Right renal pelvis (tissue), 4 donors: ENCODE measurements around the gene CLCNKA. TPM values are rescaled to one million over a fixed set of nuclear protein-coding genes. Genes with fewer than 3 reads are reported as not detected.
"Not testable (repeated sequence)": the region's sequence is repeated elsewhere in the genome, so short reads cannot be mapped to it uniquely, and the experiment has no call there.

ENCODE experiments used
- DNase-seq, 4 donors: peaks; one replicate each; pipeline ENCODE4 v3.0.0-alpha.2; 2013; ENCODE audit warnings: low read depth in 4 of 4, low spot score in 3 of 4, missing footprints in 1 of 4
- polyA plus RNA-seq, 4 donors: library from polyadenylated mRNA; unstranded; fragments of 120-200 nt; gene quantifications; one replicate each; pipeline ENCODE4 v1.2.1, GENCODE V29; 2013; ENCODE audit not compliant: insufficient read length in 4 of 4

The CLCNKA gene
- 10 to 100 TPM; 15.6 to 26.9 (median 18.3) TPM for polyA plus RNA-seq

DNA sequence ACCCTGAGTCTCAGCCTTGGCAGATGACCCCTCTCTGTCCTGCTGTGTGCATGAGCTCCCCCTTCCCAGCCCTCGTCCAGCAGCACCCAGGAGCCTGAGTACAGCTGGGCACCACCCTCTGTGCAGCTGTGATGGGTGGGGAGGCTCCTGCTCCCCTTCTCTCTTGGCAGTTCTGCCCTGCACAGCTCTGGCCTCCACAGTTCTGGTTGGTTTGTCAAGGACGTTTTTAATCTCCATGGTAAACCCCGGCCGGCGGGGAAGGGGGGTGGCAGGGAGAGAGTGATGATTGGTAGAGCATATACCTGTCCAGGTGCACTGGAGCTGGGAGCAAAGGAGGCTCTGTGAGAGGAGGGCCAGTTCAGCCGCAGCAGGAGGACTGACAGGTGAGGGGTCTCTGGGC, at the start of gene CLCNKA:
Gene CLCNKA, plus strand, starts transcription at position 356 of the 400 bp plus-strand sequence. CDS start 584 bp downstream, outside the sequence.
- no peak for DNase-seq

DNA sequence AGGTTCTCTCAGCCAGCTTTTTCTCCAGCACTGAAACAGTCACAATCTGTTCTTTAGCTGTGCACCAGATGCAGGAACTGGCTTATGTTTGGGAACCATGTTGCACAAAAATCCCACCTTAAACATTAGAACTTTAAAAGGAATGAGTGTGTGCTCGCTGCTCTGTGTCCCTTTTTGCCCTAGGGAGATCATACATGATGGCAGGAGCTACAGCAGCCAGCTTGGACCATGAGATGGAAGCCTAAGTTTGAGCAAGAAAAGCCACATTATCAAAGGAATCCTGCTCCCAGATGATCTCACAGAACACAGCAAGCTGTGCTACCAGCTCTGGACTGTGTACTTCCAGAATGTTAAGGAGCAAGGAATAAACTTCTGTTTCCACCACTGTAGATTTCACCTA, 49.4 kb upstream of the CLCNKA start:
- DNase-seq, result no peak

DNA sequence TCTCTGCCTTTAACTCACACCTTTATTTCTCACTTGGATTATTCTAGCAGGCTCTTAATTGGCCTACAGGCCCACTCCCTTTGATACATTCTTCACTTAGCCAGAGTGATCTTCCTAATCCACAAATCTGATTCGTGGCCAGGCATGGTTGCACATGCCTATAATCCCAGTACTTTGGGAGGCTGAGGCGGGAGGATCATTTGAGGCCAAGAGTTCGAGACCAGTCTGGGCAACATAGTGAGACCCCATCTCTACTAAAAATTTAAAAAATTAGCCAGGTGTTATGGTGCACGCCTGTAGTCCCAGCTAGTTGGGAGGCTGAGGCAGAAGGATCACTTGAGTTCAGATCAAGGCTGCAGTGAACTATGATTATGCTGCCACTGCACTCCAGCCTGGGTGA, 48.1 kb upstream of the CLCNKA start:
- no peak for DNase-seq

DNA sequence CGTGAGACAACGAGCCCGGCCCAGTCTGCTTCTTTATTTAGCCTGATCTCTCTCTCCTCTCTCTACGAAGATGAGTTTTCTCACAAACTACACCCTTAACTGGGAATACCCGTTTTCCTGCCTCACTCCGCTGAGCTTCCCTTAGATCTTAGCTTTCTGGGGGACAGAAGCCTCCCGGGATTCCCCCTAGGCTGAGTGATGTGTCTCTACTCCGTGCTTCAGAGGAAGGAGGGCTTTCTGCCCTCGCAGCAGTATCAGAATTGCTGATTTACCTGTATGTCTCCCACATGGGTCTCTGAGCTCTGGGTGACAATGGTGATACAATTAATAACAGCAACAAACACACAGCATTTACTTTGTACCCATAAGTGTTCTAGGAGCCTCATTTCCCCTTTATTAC, 47.0 kb upstream of the CLCNKA start:
- DNase-seq, result no peak

DNA sequence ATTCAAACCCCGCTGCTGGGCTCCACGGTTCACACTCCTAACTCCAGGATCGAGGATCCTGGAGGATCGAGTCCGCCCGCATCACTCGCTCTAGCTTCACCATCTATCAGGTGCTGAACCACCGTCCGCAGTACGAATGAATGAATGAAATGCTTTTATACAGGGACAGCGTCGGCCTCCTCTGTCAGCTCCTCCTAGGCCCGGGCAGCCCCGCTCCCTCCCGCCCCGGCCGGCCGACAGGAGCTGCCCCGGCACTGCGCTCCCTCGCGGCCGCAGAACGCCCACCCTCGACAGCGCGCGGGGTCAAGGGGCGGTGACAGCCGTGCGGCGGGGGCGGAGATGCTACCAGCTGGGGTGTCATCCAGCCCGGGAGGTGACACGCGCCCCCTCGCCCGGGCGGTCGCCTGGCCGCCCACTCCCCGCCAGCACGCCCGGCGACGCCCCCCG, 46.5 kb upstream of the CLCNKA start:
- DNase-seq, result no peak

DNA sequence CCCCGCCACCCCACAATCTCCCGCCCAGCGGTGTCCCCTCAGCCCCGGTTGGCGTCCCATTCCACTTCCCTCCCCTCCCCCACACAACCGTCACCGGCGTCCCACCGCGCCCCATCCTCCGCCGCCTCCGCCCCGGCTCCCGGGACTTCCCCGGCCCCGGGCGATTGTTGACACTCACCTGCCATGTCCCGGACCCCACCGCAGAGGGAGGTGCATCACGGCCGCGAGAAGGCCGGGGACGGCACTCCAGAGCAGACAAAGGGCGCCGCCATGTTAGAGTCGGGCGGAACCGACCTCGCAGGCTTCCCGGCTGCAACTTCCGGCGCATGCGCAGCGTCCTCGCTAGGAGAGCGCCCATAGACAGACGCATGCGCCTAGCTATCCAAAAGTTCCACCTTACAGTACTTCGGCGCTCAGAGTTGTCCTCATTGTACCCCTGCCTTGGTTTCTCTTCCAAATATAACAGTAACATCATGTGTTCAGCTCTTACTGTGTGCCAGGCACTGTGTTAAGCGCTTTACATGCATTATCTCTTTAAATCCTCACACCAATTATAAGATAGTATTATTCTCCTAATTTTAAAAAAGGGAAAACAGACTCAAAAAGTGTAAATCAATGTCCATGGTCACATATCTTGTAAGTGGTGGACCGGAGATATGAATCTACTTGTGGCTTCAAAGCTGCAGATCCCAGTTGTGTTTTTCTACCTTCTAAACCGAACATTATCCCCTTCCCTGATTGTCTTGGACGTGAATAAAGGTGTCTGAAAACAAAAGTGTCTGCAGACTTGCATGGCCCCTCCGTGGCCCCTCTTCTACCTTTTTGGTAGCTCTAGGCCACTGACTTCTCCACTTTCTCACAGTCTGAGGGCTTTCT, 45.8 kb upstream of the CLCNKA start, which contains the start of gene ZBTB17:
Gene ZBTB17, minus strand, starts transcription at position 297 of the 876 bp plus-strand sequence. CDS start 27,606 bp downstream, outside the sequence.
- DNase-seq, result peak; percentile 84 to 93 (median 86)

DNA sequence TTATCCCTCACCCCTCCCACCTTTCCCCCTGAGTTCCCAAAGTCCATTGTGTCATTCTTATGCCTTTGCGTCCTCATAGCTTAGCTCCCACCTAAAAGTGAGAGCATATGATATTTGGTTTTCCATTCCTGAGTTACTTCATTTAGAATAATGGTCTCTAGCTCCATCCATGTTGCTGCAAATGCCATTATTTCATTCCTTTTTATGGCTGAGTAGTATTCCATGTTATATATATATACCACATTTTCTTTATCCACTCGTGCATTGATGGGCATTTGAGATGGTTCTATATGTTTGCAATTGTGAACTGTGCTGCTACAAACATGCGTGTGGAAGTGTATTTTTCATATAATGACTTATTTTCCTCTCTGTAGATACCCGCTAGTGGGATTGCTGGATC, 43.9 kb upstream of the CLCNKA start:
- not testable (repeated sequence) for DNase-seq

DNA sequence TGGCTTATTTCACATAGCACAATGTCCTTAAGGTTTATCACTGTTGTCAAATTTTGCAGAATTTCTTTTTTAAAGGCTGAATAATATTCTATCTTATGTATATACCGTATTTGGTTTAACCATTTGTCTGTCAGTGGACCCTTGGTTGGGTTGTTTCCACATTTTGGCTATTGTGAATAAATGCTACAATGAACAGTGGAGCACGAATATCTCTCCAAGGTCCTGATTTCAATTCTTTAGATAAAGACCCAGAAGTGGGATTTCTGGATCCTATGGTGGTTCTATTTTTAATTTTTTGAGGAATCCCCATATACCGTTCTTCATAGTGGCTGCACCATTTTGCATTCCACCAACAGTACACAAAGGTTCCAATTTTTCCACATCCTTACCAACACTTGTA, 40.2 kb upstream of the CLCNKA start:
- DNase-seq, result no peak

DNA sequence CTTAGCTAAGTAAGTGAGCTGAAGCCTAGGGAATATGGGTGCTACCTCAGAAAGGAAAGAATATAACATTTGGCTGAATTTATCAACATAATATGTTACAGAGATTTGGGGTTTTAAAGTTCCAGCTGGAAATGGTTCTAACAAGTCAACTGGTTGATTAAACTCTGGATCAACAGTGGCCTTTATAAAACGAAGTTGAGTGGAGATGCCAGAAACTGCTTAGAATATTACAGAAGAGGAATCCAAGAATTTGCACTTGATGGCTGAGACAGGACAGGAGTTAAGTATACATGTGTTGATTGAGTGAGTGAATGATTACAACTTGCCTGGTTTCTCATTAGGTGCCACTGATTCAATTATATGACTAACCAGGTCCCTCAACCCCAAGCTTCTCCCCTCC, 38.6 kb upstream of the CLCNKA start:
- no peak for DNase-seq

DNA sequence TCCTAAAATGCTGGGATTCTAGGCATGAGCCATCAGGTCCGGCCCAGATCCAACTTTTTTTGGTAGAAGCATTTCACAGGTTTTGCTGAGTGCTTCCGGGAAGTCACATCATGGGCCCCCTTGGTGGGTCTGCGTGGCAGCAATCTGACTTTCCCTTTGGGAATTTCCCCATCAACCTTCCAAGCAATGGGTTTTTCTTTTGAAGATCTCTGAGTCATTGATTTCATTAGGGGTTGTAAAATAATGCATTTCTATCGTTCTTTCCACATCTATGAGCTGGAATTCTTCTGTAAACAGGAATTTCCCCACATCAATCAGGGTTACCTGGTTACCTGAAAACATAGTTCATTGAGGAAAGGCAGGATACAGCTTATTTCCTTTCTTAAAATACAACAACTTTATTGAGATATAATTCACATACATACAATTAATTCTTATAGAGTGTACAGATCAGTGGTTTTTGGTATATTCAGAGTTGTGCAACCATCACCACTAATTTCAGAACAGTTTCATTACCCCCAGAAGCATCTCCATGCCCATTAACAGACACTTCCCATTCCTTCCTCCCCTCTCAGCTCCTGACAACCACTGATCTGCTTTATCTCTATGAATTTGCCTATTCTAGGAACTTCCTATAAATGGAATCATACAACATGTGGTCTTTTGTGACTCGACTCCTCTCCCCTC, 36.1 kb upstream of the CLCNKA start:
- no peak for DNase-seq

DNA sequence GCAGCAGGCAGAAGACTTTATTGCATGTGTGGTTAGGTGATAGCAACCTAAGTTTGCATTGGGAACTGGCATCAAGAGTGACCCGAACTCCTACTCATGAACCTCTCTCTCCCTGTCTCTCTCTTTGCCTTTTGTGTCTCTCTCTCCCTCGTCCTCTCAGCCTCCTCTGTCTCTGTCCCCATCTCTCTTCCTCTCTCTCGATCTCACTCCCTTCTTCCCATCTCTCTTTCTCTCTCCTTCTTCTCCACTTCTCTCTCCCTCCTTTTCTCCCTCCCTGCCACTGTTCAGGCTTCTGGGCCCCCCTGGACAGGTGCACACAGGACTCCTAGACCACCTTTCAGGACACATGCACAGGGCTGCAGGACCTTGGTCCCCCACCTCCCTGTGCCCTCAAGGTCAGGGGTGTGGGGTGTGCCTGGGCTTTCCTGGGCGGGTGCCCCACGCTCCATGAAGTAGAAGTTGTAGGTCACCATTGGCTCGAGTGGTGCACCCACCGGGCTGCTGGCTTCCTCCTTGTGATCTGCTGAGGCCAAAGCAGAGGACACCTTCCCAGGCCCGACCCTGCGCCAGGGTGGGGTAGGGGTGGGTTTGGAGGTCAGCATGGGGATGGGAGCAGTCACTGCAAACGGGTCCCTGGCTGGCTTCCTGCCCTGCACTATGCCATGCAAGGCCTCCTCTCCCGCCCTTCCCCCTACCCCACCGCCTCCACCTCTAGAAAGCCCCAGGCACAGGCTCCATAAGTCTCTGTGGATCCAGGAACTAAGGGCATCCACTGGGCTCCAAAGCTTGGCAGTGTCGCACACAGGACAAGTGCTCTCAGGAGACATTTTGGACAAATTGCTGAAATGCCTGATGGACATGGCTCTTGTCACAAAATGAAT, 32.7 kb upstream of the CLCNKA start:
- no peak for DNase-seq

DNA sequence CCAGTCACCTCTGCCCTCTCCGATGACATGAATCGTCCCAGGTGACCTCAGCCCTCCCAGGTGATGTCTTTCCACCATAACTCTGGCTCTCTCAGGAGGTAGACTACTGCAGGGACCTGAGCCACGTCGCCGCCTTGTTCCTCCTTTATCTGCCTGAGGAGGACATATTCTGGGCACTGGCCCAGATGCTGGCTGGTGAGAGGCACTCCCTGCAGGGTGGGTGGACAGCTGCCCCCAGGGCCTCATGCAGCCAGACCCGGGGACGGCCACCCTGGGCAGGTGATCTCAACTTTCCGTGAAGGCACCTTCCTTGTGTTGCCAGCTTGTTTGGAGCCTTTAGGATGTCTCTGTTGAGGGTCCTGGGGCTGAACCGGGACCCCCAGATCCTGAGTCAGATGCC, 32.1 kb upstream of the CLCNKA start:
- no peak for DNase-seq

DNA sequence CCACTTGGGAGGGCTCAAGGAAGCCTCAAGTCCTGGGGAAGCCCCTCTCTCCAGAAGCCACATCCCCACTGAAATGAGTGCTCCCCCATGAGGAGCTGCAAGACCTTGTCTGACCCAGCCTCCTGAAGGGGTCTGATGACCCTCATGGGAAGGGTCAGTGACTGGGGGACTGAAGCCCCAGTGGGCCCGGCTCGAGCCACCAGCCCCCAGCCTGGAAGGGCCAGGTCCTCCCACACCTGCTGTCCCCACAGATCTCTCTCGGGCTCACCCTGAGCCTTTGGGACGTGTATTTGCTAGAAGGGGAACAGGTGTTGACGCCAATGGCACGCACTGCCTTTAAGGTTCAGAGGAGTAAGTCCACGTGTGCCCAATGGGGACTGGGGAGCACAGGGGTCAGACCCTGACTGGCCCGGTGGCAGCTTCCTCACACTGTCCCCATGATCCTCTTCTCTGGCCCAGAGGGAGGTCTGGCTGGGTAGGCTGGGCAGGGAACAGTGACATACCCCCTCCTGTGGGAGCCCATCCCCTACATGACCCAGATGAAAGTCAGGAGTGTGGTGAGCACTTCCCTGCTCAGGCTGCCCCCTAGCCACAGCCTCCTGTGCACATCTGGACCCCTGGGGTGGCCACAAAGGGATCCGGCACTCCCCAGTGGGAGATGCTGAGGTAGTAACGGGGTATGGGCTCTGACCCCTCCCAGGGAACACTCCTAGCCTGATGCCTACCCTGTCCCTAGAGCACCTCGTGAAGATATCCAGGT, 30.2 kb upstream of the CLCNKA start:
- no peak for DNase-seq

DNA sequence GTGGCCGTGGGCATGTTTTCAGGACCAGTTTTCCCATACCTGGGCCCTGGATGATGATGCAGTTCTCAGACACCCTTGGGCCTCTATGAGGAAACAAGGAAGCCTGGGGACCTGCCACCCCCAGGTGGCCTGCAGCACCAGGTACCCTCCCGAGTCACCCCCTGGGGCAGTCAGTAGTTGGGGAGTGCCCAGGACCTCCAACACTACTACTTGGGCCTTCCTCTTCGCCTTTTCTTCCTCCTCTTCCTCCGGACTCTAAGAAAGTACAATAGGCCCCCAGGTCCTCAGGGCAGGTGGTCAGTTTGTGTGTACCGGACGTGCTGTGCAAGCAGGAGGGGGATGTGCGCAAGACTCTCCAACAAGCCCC, 29.7 kb upstream of the CLCNKA start:
- DNase-seq, result no peak

DNA sequence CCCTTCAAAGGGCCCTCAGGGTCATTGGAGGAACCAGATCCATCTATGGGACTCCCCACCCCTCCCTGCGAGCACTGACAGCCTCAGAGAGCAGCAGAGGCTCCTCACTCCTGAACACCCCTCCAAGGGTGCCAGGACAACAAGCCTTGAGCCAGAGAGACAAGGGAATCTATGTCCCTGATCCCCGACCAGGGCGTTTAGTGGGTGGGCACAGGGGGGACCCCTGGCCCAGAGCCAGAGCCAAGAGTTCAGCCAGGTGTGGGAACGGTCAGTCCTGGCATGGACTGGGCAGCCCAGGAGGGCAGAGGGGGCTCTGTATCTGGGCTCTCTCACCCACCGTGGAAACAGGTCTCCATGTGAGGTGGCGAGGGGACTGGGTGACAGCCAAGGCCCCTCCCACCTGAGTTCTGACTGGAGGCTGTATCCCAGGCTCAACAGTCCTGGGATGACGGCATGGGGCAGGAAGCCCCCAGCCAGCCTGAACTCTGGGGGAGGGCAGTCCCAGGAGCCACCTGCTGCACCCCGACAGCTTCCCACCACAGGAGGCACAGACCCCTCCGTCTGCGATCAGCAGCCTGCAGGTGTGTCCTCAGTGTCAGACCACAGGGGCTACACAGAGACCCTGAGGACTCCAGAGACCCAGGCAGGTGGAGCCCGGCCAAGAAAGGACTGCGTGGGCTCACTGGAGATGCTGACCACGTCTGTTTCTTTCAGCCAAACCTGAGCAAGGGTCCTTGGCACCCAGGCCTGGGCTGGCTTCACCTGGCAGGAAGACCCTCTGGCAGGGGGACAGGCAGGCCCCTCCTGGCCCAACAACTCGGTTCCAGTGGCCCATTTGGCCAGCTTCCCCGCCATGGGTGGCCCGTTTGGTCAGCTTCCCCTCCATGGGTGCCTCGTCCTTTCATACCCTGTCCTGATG, 29.0 kb upstream of the CLCNKA start:
- DNase-seq, result no peak

DNA sequence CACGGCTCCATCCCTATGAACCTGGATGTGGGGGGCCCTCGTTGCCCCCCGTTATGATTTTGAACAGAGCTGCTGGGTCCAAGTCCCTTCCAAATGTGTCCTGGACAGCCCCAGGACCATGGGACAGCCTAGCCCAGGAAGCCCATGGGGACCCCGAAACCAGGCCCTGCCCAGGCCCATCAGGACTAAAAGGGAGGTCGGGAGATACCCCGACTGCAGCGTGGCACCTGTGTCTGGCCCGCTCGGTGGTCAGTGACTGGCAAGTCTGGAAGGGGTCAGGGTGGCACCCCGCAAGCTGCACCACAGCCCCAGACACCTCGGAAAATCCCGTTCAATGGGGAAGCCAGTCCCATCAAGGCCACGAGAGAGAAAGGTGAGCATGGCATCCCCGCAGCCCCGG, 28.2 kb upstream of the CLCNKA start:
- no peak for DNase-seq

DNA sequence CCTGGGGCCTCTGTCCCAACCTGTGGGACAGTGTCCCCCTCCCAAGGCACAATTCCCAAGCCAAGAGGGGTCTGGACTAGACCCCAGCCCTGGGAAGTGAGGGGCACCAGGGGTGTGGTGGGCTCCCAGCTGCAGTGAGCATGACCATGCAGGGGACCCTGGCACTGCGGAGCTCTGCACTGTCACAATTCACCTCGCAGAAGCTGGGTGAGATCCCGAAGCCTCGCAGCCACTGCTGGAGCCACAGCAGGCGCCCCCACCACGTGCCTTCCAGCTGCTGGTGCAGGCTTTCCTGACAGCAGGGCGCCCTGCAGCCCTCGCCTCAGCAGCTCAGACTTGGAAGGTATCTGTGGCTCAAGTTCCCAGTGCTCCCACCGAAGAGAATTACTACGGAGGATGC, 27.8 kb upstream of the CLCNKA start:
- no peak for DNase-seq

DNA sequence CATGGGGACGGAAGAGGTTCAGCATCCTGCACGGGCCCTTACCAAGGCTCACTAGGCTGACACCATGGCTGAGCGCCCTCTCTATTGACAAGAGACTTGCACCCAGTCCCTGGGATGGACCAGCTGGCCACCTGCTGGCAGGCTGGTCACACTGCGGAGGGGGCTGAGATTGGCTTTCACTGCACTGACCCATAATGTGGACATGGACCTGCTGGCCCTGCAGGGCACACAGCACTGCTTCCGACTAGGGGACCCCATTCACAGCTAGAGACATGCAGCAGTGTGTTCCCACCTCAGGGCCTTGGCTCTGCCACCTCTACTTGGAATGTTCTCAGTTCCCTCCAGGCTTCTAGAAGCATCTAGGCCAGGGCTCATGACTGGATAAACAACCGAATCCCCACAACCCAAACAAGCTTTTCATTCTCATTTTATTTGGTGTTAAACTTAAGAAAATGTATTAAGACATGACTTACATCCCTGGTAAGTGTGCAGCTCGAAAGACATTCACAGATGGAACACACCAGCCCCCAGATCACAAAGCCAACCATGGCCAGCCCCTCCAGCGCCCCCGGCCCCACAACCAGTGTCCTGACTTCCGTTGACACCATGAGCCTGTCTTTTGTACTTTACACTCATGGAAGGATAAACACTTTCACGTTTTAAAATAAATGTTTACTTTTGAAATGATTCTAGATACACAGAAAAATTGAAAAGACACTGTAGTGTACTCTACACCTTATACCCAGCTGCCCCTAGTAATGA, 27.1 kb upstream of the CLCNKA start:
- DNase-seq, result no peak
